GM12878 (cell line): ENCODE data around the gene DNAI4. TPM values are rescaled to one million over a fixed set of nuclear protein-coding genes. Genes with fewer than 3 reads are reported as not detected.

Experiments
- ATAC-seq: fragments of 200-7000 bp; cut with Tn5 transposase; 3 replicates; pipeline ENCODE4 v1.9.1; 2020; ENCODE audit warnings: mild to moderate bottlenecking, moderate library complexity
- BruUV-seq: library from RNA; stranded (reverse); fragments of 400-500 nt; replicated peaks from 2 replicates; lab custom pipeline; 2021; lab: Mats Ljungman, UMichigan
- CTCF ChIA-PET: fragments of 300-600 bp; sonication (Branson Sonifier 250); formaldehyde crosslinking; extraction: SDS; loops from one replicate; lab custom pipeline; 2021; ENCODE audit warnings: inconsistent platforms; lab: Yijun Ruan, JAX
- POLR2A ChIA-PET: fragments of 350-600 bp; formaldehyde crosslinking; extraction: SDS; loops from one replicate; lab custom pipeline; 2021; ENCODE audit warnings: inconsistent platforms; lab: Charles Lee
- RAD21 ChIA-PET: fragments of 300-600 bp; sonication (Branson Sonifier 250); formaldehyde crosslinking; loops from one replicate; lab custom pipeline; 2023; ENCODE audit warnings: antibody characterized with exemption; ENCODE audit not compliant: unreplicated experiment; lab: Charles Lee
- SMC1A ChIA-PET: fragments of 300-600 bp; sonication (Branson Sonifier 250); formaldehyde crosslinking; loops from one replicate; lab custom pipeline; 2023; ENCODE audit not compliant: unreplicated experiment, uncharacterized antibody; lab: Charles Lee
- DNase-seq: peaks from one replicate; pipeline ENCODE4 v3.0.0-alpha.2; 2011; ENCODE audit warnings: low read depth, low spot score
- FAIRE-seq: peaks from 3 replicates; lab custom pipeline; 2011; peaks lifted over from hg19 to GRCh38; lab: Jason Lieb, UNC
- H2AFZ ChIP-seq: 2 replicates; pipeline ENCODE4 v1.6.0; 2011; ENCODE audit warnings: low read depth, low read length, control low read depth; ENCODE audit not compliant: control insufficient read depth
- H3K27ac ChIP-seq: 2 replicates; pipeline ENCODE4 v1.5.1; 2011; ENCODE audit warnings: control low read depth; ENCODE audit not compliant: control insufficient read depth, insufficient read depth
- H3K27me3 ChIP-seq, 2 experiments: replicated peaks in 1 of 2; 2 replicates each; pipeline versions ENCODE4 v1.6.0 to v1.6.1; 2011; ENCODE audit warnings: low read length in 1 of 2; ENCODE audit not compliant: control insufficient read depth in 2 of 2, insufficient read depth in 2 of 2
- H3K36me3 ChIP-seq, 2 experiments: 2 replicates each; pipeline ENCODE4 v1.5.1; 2011; ENCODE audit warnings: low read length in 1 of 2; ENCODE audit not compliant: control insufficient read depth in 2 of 2, insufficient read depth in 2 of 2
- H3K4me1 ChIP-seq: 2 replicates; pipeline ENCODE4 v1.6.1; 2011; ENCODE audit warnings: mild to moderate bottlenecking, low read length, moderate library complexity, mixed read lengths; ENCODE audit not compliant: control insufficient read depth, insufficient read depth
- H3K4me2 ChIP-seq: 2 replicates; pipeline ENCODE4 v1.6.0; 2011; ENCODE audit warnings: control low read depth; ENCODE audit not compliant: control insufficient read depth, insufficient read depth
- H3K4me3 ChIP-seq: fragments of 200-600 bp; sonication (generic); 2 replicates; pipeline ENCODE4 v1.5.1; 2016
- H3K79me2 ChIP-seq: 2 replicates; pipeline ENCODE4 v1.6.0; 2011; ENCODE audit warnings: low read length; ENCODE audit not compliant: control insufficient read depth, insufficient read depth
- H3K9ac ChIP-seq: 2 replicates; pipeline ENCODE4 v1.8.0; 2011; ENCODE audit warnings: low read length, control low read depth, mixed read lengths; ENCODE audit not compliant: control insufficient read depth, insufficient read depth
- H3K9me3 ChIP-seq: replicated peaks from 3 replicates; pipeline ENCODE4 v1.5.1; 2011; ENCODE audit warnings: mild to moderate bottlenecking, low read length; ENCODE audit not compliant: control insufficient read depth, insufficient read depth
- H4K20me1 ChIP-seq: 2 replicates; pipeline ENCODE4 v1.6.0; 2011; ENCODE audit not compliant: control insufficient read depth, insufficient read depth
- ESRRA ChIP-seq: IDR thresholded peaks from 2 replicates; pipeline ENCODE4 v1.6.1; 2012; ENCODE audit warnings: mild to moderate bottlenecking, low read length, improper control_type of control experiment
- HDAC6 ChIP-seq: fragments of 200-600 bp; sonication (generic); IDR thresholded peaks from one replicate; pipeline ENCODE4 v1.8.0; 2017; ENCODE audit warnings: antibody characterized with exemption; ENCODE audit not compliant: unreplicated experiment
- PRDM15 ChIP-seq: fragments of 450-650 bp; formaldehyde crosslinking; IDR thresholded peaks from 2 replicates; pipeline ENCODE4 v1.4.0; 2020; ENCODE audit warnings: mild to moderate bottlenecking, moderate library complexity
- SMAD1 ChIP-seq: fragments of 450-650 bp; IDR thresholded peaks from 2 replicates; pipeline ENCODE4 v1.6.1; 2018; ENCODE audit warnings: mild to moderate bottlenecking, low read depth; ENCODE audit not compliant: partially characterized antibody
- STAT1 ChIP-seq: fragments of 450-650 bp; conservative IDR thresholded peaks from 2 replicates; pipeline ENCODE4 v1.6.1; 2014; ENCODE audit warnings: antibody characterized with exemption, mild to moderate bottlenecking
- ZBED1 ChIP-seq: IDR thresholded peaks from 2 replicates; pipeline ENCODE4 v1.6.1; 2016; ENCODE audit warnings: borderline replicate concordance
- WGBS: methylation state at CpG from one replicate; pipeline ENCODE4 v1.1.6; 2016; ENCODE audit warnings: low lambda C conversion rate; ENCODE audit not compliant: insufficient replicate concordance, insufficient coverage; ENCODE audit errors: missing lambda C conversion rate; 5-methylcytosine and 5-hydroxymethylcytosine counted together
- in situ Hi-C: fragments of 300-500 bp; cut with MboI; formaldehyde crosslinking; loops from 9 replicates; pipeline ENCODE4 v1.14.3; 2018; ENCODE audit warnings: mixed read lengths
- intact Hi-C: fragments of 100-400 bp; cut with micrococcal nuclease; formaldehyde crosslinking; loops from one replicate; pipeline ENCODE4 v1.14.2; 2022; ENCODE audit not compliant: unreplicated experiment
- polyA plus RNA-seq, 11 experiments: library from polyadenylated mRNA; depleted of rRNA in 4 of 11; unstranded in 6 of 11; stranded (reverse) in 5 of 11; fragments of >200 nt; fragmentation: Nextera tagmentation in 4 of 11; fragmentation: Illumina TruSeq in 1 of 11; extraction: Ambion mirVana in 4 of 11; extraction: Trizol in 1 of 11; gene quantifications; 1 replicate in 1 of 11; 2 replicates in 10 of 11; pipeline versions ENCODE4 v1.2.1 to v1.2.3, GENCODE V29; 2011 to 2016; ENCODE audit warnings: inconsistent platforms in 2 of 11, missing spikeins in 2 of 11, low read depth in 1 of 11
- total RNA-seq, 4 experiments: library from RNA; depleted of rRNA in 3 of 4; stranded (reverse); fragments of >200 nt in 3 of 4; fragmentation: Illumina TruSeq in 1 of 4; extraction: Trizol in 1 of 4; gene quantifications; 2 replicates each; pipeline versions ENCODE4 v1.2.1 to v1.2.3, GENCODE V29; 2013 to 2021

DNAI4 gene
- total and polyA plus RNA-seq, 10 of the 15 experiments (the other 5 are each of a cell fraction or from before 2014, with no cell fraction given) = 0.13 to 2.3 (median 0.27) TPM; not detected in 1

- H3K4me3 ChIP-seq = no peak overlapping the region
- no peaks in the 10 kb centered on the region for H3K79me2 ChIP-seq
- H3K9me3 ChIP-seq = no peaks in the 10 kb centered on the region
- H3K27ac ChIP-seq = no peak overlapping the region
- DNase-seq (no peak), FAIRE-seq (no peak), ATAC-seq (no peak)
- intact Hi-C loops = no loop called here
- ChIA-PET CTCF (no interaction called here), SMC1A (interaction anchor here (0.6 to 1.0 kb wide), 2 partner anchors 15 to 16 kb away, joined by 3 read pairs; no protein-coding TSS in a partner anchor), RAD21 (no interaction called here), POLR2A (interaction anchor here (1.5 kb wide), 1 partner anchor 9 kb away, joined by 5 read pairs; no protein-coding TSS in a partner anchor)
- no peaks in the 10 kb centered on the region for H3K36me3 ChIP-seq
- H4K20me1 ChIP-seq = no peaks in the 10 kb centered on the region
- no TSS peak for BruUV-seq
- no peak overlapping the region for H3K9ac ChIP-seq
- no peak for TF ChIP-seq SMAD1
- TF ChIP-seq HDAC6 = no peak
- no peak for TF ChIP-seq ESRRA
- TF ChIP-seq STAT1 = no peak
- no peak for TF ChIP-seq ZBED1
- no peak for TF ChIP-seq PRDM15 (CRISPR knock-in tag)
- no peaks in the 10 kb centered on the region for H3K27me3 ChIP-seq
- H2AFZ ChIP-seq = no peak overlapping the region
- 0% methylated on average over 2 of the region's 2 CpGs for WGBS
- in situ Hi-C loops = no loop called here
- no peaks in the 10 kb centered on the region for H3K4me1 ChIP-seq
- no peak overlapping the region for H3K4me2 ChIP-seq
These were observed 145.1 kb downstream of the DNAI4 start for GRCh38 chr1:66779475-66780078.
